Naive thymus-derived CD4-positive, alpha-beta T cell (primary cell): ENCODE results near the gene MAMDC4. TPM values are rescaled to one million over a fixed set of nuclear protein-coding genes. Genes with fewer than 3 reads are reported as not detected.
"Not testable (repeated sequence)": the region's sequence is repeated elsewhere in the genome, so short reads cannot be mapped to it uniquely, and the experiment has no call there.

Experiments
- ATAC-seq: fragments of 150-1000 bp; cut with Tn5 transposase; 2 replicates; pipeline ENCODE4 v1.10.0; 2021; ENCODE audit warnings: mild to moderate bottlenecking, moderate library complexity
- CTCF ChIA-PET: fragments of 350-600 bp; sonication (Branson Sonifier 250); formaldehyde crosslinking; loops from one replicate; lab custom pipeline; 2021; ENCODE audit warnings: antibody characterized with exemption; lab: Charles Lee
- POLR2A ChIA-PET: fragments of 350-600 bp; sonication (Branson Sonifier 250); formaldehyde crosslinking; loops from one replicate; lab custom pipeline; 2021; ENCODE audit warnings: antibody characterized with exemption, inconsistent platforms; lab: Charles Lee
- DNase-seq, 9 donors: peaks; one replicate each; pipeline versions ENCODE4 v3.0.0 to v3.0.0-alpha.2; 2020 to 2022; ENCODE audit warnings: mixed read lengths in 1 of 9
- H3K27ac ChIP-seq: one replicate; pipeline ENCODE4 v1.7.0; 2013; ENCODE audit warnings: mild to moderate bottlenecking, low read depth, low read length, moderate library complexity
- H3K27me3 ChIP-seq, 2 donors: one replicate each; pipeline ENCODE4 v1.7.0; 2013; ENCODE audit warnings: low read length in 2 of 2, mild to moderate bottlenecking in 2 of 2, moderate library complexity in 2 of 2; ENCODE audit not compliant: control insufficient read depth in 2 of 2, insufficient read depth in 2 of 2
- H3K36me3 ChIP-seq, 3 experiments: 1 replicate in 2 of 3; 2 replicates in 1 of 3; pipeline ENCODE4 v1.7.0; 2013; ENCODE audit warnings: low read length in 3 of 3, mild to moderate bottlenecking in 3 of 3, moderate library complexity in 1 of 3; ENCODE audit not compliant: insufficient read depth in 3 of 3, control insufficient read depth in 2 of 3
- H3K4me1 ChIP-seq, 2 donors: one replicate each; pipeline ENCODE4 v1.7.0; 2013; ENCODE audit warnings: low read length in 2 of 2, mild to moderate bottlenecking in 2 of 2, moderate library complexity in 1 of 2; ENCODE audit not compliant: control insufficient read depth in 2 of 2, insufficient read depth in 2 of 2
- H3K4me3 ChIP-seq: 2 replicates; pipeline ENCODE4 v1.7.0; 2013; ENCODE audit warnings: mild to moderate bottlenecking, low read length
- H3K9me3 ChIP-seq, 3 experiments: 1 replicate in 2 of 3; 2 replicates in 1 of 3; pipeline ENCODE4 v1.7.0; 2013; ENCODE audit warnings: low read length in 3 of 3; ENCODE audit not compliant: control insufficient read depth in 2 of 3
- H3K27ac Mint-ChIP-seq, 9 donors: one replicate each; pipeline ENCODE4 v1.8.0; 2020 to 2022; ENCODE audit warnings: mixed read lengths in 9 of 9, mild to moderate bottlenecking in 8 of 9, moderate library complexity in 5 of 9, inconsistent platforms in 2 of 9
- H3K27me3 Mint-ChIP-seq, 5 donors: one replicate each; pipeline ENCODE4 v1.8.0; 2021 to 2022; ENCODE audit warnings: mixed read lengths in 5 of 5, mild to moderate bottlenecking in 1 of 5
- H3K36me3 Mint-ChIP-seq, 5 donors: one replicate each; pipeline ENCODE4 v1.8.0; 2020 to 2022; ENCODE audit warnings: mixed read lengths in 5 of 5, mild to moderate bottlenecking in 3 of 5, inconsistent platforms in 1 of 5
- H3K4me1 Mint-ChIP-seq, 7 donors: one replicate each; pipeline ENCODE4 v1.8.0; 2020 to 2022; ENCODE audit warnings: mixed read lengths in 7 of 7, mild to moderate bottlenecking in 3 of 7, inconsistent platforms in 1 of 7
- H3K4me3 Mint-ChIP-seq, 10 donors: one replicate each; pipeline ENCODE4 v1.8.0; 2020 to 2022; ENCODE audit warnings: mild to moderate bottlenecking in 10 of 10, mixed read lengths in 10 of 10, moderate library complexity in 6 of 10, inconsistent platforms in 2 of 10
- H3K9me3 Mint-ChIP-seq, 11 donors: one replicate each; pipeline ENCODE4 v1.8.0; 2020 to 2022; ENCODE audit warnings: mixed read lengths in 11 of 11, mild to moderate bottlenecking in 4 of 11, inconsistent platforms in 1 of 11, moderate library complexity in 1 of 11
- intact Hi-C, 2 donors: fragments of 100-400 bp; cut with micrococcal nuclease; formaldehyde crosslinking; loops; one replicate each; pipeline ENCODE4 v1.15.1; 2023
- polyA plus RNA-seq, 2 donors: library from polyadenylated mRNA; unstranded; fragments of 300-500 nt; fragmentation: Illumina TruSeq; gene quantifications; one replicate each; pipeline ENCODE4 v1.2.3, GENCODE V29; 2021
- total RNA-seq, 6 experiments: library from RNA in 5 of 6; stranded (reverse) in 5 of 6; gene quantifications; 1 replicate in 5 of 6; 2 replicates in 1 of 6; pipeline ENCODE4 v1.2.3 and lab custom pipeline; 2021 to 2026

MAMDC4 gene
- total and polyA plus RNA-seq, 7 experiments from 2014 or later, result 0.22 to 27.7 (median 5.0) TPM; not detected in 1

DNA sequence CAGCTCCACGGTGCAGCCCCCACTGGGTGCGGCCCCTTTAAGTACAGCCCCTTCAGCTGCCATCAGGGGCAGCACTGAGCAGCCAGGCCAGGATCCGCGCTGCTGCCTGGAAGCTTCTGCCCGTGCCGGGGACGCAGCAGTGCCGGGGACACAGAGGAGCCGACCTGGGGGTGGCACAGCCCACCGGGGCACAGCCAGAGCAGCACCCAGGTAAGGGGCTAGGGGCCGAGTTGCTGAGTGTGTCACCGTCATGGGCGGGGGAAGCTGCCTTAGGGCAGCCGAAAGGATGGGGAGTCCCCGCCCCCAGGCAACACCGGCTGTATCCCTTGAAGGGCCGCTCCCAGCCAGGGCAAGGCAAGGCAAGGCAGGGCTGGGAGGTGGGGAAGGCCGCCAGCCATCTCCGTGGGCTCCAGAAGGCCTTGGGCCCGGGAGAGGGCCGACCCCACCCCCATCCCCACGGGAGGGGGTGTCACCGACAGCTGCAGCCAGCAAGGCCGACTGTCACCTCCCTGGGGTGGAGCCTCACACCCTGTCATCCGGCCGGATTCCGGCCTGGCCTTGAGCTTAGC is 9.7 kb upstream of the MAMDC4 start, which contains the start of gene AJM1:
Gene AJM1 (plus strand): TSS at position 99 of the 569 bp plus-strand sequence. CDS start 1,937 bp downstream, outside the sequence.
- H3K4me1 ChIP-seq, H3K9me3 Mint-ChIP-seq, H3K36me3 Mint-ChIP-seq, H3K9me3 ChIP-seq, H3K27ac ChIP-seq, H3K27me3 ChIP-seq: not testable (repeated sequence)
- peak; percentile 93 for ATAC-seq
- peaks cover 0 to 13% (median 0%) of the 10 kb centered on the region in 5 donors for H3K27me3 Mint-ChIP-seq
- peak within 1 kb of the TSS; percentile 83 for H3K4me3 ChIP-seq
- peak within 1 kb of the TSS in 2 of 9 donors; percentile 48 to 72 for H3K27ac Mint-ChIP-seq
- ChIA-PET POLR2A (interaction anchor here (0.6 to 1.9 kb wide), 4 partner anchors 40 to 105 kb away, joined by 3 to 7 read pairs (median 4); partner anchors contain the start of gene TRAF2), CTCF (interaction anchor here (1.0 to 1.1 kb wide), 2 partner anchors 25 to 193 kb away, joined by 3 to 6 read pairs; no protein-coding TSS in a partner anchor)
- peaks cover 0 to 19% (median 0%) of the 10 kb centered on the region in 3 experiments for H3K36me3 ChIP-seq
- intact Hi-C loops, result loop anchor here in 1 of 2 donors (1.0 kb wide), 4 partner anchors 44 to 193 kb away; partner anchors contain the start of genes FBXW5 and TRAF2
- peaks cover 2 to 19% (median 11%) of the 10 kb centered on the region in 7 donors for H3K4me1 Mint-ChIP-seq
- peak; percentile 63 to 82 (median 77) for DNase-seq
- H3K4me3 Mint-ChIP-seq, result peak within 1 kb of the TSS; percentile 71 to 94 (median 82)

GRCh38 chr9:136843159-136843800 is 8.9 kb upstream of the MAMDC4 start:
- Histone ChIP-seq H3K36me3 (peaks cover 0 to 16% (median 0%) of the 10 kb centered on the region in 3 experiments), H3K4me1 (peaks cover 13 to 15% of the 10 kb centered on the region in 2 donors)
- Mint-ChIP-seq H3K27ac (peak overlapping the region in 2 of 9 donors; percentile 12 to 59), H3K27me3 (peaks cover 0 to 18% (median 0%) of the 10 kb centered on the region in 5 donors), H3K4me1 (peaks cover 8 to 23% (median 18%) of the 10 kb centered on the region in 7 donors), H3K4me3 (peak overlapping the region; percentile 55 to 72 (median 66))
- intact Hi-C loops, result loop anchor here in 1 of 2 donors (1.0 kb wide), 1 partner anchor 23 kb away; the partner anchor contains the start of gene EDF1
- H3K9me3 Mint-ChIP-seq, ATAC-seq, DNase-seq, H3K9me3 ChIP-seq, H3K27ac ChIP-seq, H3K36me3 Mint-ChIP-seq, H3K27me3 ChIP-seq, H3K4me3 ChIP-seq: not testable (repeated sequence)
- POLR2A ChIA-PET, result interaction anchor here (1.0 to 1.9 kb wide), 2 partner anchors 39 to 104 kb away, joined by 3 to 7 read pairs; no protein-coding TSS in a partner anchor
- CTCF ChIA-PET, result interaction anchor here (1.1 to 1.4 kb wide), 4 partner anchors 23 to 192 kb away, joined by 3 to 5 read pairs (median 3); no protein-coding TSS in a partner anchor

DNA sequence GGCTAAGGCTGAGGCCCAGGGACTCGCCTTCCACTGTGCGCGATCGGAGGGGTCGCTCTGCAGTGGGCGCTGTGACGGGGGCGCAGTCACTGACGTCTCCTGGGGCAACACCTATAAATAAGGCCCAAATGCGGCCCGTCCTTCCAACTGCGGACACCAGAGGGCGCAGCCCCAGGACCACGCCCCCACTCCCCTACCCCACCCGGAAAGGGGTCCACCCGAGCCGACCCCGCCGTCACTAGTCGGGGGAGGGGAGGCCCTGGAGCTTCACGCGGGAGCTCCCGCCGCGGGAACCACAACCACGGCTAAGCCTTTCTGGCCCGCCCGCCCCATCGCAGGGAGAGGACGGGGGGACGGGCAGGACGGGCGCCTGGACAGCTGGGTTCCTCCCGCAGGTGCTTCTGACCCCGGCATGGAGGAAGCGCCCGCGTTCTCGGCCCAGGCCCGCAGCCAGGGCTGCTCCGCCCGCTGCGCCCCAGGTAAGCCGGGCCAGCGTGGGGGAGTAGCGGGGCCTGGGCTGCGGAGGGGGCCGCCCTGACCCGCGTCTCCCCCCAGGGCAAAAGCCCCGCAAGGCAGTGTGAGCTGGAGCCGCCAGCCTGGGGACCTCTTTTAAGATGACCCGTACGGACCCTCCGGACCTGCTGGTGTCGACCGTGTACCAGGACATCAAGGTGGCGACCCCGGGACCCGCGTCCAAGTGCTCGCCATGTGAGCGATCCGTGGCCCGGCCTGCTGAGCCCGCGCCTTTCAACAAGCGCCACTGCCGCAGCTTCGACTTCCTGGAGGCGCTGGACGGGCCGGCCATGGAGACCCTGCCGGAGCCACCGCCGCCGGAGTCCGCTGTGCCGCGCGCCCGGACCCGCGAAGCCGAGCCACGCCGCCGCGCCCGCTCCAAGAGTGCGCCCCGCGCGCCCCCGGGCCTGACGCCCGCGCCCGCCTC is 8.1 kb upstream of the MAMDC4 start:
- peaks cover 0 to 20% (median 0%) of the 10 kb centered on the region in 5 donors for H3K27me3 Mint-ChIP-seq
- not testable (repeated sequence) for H3K27ac ChIP-seq
- CTCF ChIA-PET, result interaction anchor here (0.6 to 1.4 kb wide), 4 partner anchors 24 to 191 kb away, joined by 3 to 5 read pairs (median 3); no protein-coding TSS in a partner anchor

DNA sequence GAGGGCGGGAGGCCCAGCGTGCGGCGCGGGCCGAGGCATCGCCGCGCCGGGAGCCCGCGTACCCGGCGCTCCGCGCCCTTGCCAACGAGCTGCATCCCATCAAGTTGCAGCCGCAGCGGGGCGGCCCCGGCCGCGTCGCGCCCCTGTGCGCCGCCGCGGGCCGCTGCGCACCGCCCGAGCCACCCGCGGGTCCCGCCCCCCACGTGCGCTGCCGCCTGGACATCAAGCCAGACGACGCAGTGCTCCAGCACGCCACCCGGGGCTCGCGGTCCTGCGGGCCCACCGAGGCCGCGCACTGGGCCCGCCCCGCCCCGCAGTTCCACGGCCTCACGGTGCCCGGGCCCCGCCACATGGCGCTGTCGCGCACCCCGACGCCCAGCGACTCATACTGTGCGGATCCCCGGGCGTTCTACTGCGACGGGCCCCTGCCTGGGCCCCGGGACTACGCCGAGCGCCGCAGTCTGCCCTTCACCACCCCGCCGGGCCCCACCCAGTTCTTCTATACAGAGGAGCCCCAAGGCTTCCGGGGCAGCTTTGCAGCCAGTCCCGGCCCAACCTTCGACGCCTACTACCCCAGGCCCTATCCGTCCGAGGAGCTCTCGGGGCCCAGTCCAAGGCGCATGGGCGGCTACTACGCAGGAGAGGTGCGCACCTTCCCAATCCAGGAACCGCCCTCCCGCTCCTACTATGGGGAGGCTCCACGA is 7.2 kb upstream of the MAMDC4 start:
- Mint-ChIP-seq H3K9me3 (no peaks in the 10 kb centered on the region), H3K4me3 (peak overlapping the region in 4 of 10 donors; percentile 20 to 58 (median 23)), H3K36me3 (peaks cover 0 to 10% (median 2%) of the 10 kb centered on the region in 5 donors), H3K27me3 (peaks cover 0 to 21% (median 0%) of the 10 kb centered on the region in 5 donors), H3K27ac (peak overlapping the region in 1 of 9 donors; percentile 58), H3K4me1 (peaks cover 8 to 25% (median 22%) of the 10 kb centered on the region in 7 donors)
- DNase-seq, result no peak
- POLR2A ChIA-PET, result interaction anchor here (1.4 kb wide), 1 partner anchor 37 kb away, joined by 3 read pairs; the partner anchor contains the start of gene RABL6
- Histone ChIP-seq H3K4me3 (no peak overlapping the region), H3K27ac (no peak overlapping the region), H3K4me1 (peaks cover 17 to 18% of the 10 kb centered on the region in 2 donors), H3K27me3 (no peaks in the 10 kb centered on the region), H3K36me3 (peaks cover 0 to 8% (median 0%) of the 10 kb centered on the region in 3 experiments), H3K9me3 (no peaks in the 10 kb centered on the region)
- intact Hi-C loops, result loop anchor here (5.0 kb wide), 4 partner anchors 57 to 322 kb away; partner anchors contain the start of genes MAN1B1 (in 1 of the 2) and NPDC1 (in 1 of the 2)
- CTCF ChIA-PET, result no interaction called here
- ATAC-seq, result no peak

More for the DNA sequence above, 8.1 kb upstream of the MAMDC4 start:
- DNase-seq (peak; percentile 35 to 74 (median 52)), ATAC-seq (peak; percentile 42)
- POLR2A ChIA-PET, result interaction anchor here (1.4 to 1.9 kb wide), 2 partner anchors 36 to 38 kb away, joined by 3 to 7 read pairs; partner anchors contain the start of gene RABL6
- H3K4me1 Mint-ChIP-seq, result peaks cover 8 to 24% (median 20%) of the 10 kb centered on the region in 7 donors
- not testable (repeated sequence) for H3K9me3 Mint-ChIP-seq, H3K27me3 ChIP-seq, H3K4me3 ChIP-seq, H3K36me3 Mint-ChIP-seq, H3K9me3 ChIP-seq
- intact Hi-C loops, result loop anchor here in 1 of 2 donors (1.0 kb wide), 1 partner anchor 22 kb away; the partner anchor contains the start of gene EDF1
- Histone ChIP-seq H3K4me1 (peaks cover 15% of the 10 kb centered on the region in 2 donors), H3K36me3 (peaks cover 0 to 12% (median 0%) of the 10 kb centered on the region in 3 experiments)
- peak overlapping the region in 2 of 9 donors; percentile 12 to 59 for H3K27ac Mint-ChIP-seq
- peak overlapping the region; percentile 55 to 72 (median 66) for H3K4me3 Mint-ChIP-seq

DNA sequence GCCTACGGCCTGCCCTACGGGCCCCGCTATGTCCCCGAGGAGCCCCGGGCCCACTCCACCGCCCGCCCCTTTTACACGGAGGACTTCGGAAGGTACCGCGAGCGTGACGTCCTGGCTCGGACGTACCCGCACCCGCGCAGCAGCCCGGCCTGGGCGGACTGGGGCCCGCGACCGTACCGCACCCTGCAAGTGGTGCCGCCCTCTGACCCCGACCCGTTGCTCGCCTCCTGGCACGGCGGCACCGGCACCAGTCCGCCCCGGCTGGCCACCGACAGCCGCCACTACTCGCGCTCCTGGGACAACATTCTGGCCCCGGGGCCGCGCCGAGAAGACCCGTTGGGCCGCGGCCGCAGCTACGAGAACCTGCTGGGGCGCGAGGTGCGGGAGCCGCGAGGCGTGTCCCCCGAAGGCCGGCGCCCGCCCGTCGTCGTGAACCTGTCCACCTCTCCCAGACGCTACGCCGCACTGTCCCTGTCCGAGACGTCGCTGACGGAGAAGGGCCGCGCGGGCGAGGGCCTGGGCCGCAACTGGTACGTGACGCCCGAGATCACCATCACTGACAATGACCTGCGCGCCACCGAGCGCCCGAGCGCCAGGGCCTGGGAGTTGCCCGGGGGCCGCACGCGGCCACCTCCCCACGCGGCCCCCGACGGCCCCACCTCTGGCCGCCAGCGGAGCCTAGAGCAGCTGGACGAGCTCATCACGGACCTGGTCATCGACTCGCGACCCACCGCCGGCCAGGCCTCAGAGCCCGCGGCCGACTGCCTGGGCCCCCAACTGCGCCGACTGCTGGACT is 6.5 kb upstream of the MAMDC4 start:
- ATAC-seq (no peak), DNase-seq (no peak)
- intact Hi-C loops, result loop anchor here (5.0 kb wide), 4 partner anchors 57 to 322 kb away; partner anchors contain the start of genes MAN1B1 (in 1 of the 2) and NPDC1 (in 1 of the 2)
- peaks cover 0 to 5% (median 0%) of the 10 kb centered on the region in 3 experiments for H3K36me3 ChIP-seq
- H3K4me3 ChIP-seq, result no peak overlapping the region
- ChIA-PET CTCF (no interaction called here), POLR2A (no interaction called here)
- Mint-ChIP-seq H3K27me3 (peaks cover 0 to 21% (median 0%) of the 10 kb centered on the region in 5 donors), H3K4me1 (peaks cover 5 to 25% (median 22%) of the 10 kb centered on the region in 7 donors), H3K36me3 (peaks cover 0 to 10% (median 0%) of the 10 kb centered on the region in 5 donors), H3K27ac (peak overlapping the region in 1 of 9 donors; percentile 58), H3K9me3 (no peaks in the 10 kb centered on the region), H3K4me3 (peak overlapping the region in 4 of 10 donors; percentile 21 to 90 (median 47))
- H3K4me1 ChIP-seq, result peaks cover 21 to 22% of the 10 kb centered on the region in 2 donors
- no peaks in the 10 kb centered on the region for H3K9me3 ChIP-seq
- H3K27me3 ChIP-seq, result no peaks in the 10 kb centered on the region
- H3K27ac ChIP-seq, result no peak overlapping the region
